AML-193 (cell line): ENCODE measurements around the gene SNAI3.

Experiments used
- DNase-seq, 2 experiments: peaks; one replicate each; lab custom pipeline; 2025; lab: John Stamatoyannopoulos, UW

Gene SNAI3

GRCh38 chr16:88665570-88665969 lies 20.7 kb downstream of the SNAI3 start:
- no peak for DNase-seq

GRCh38 chr16:88665148-88665547 lies 21.2 kb downstream of the SNAI3 start:
- no peak for DNase-seq

- peak; percentile 93 to 94 for DNase-seq
Observed at GRCh38 chr16:88662843-88663606, 23.3 kb downstream of the SNAI3 start, which contains the start of gene MVD. Gene MVD, minus strand, starts transcription at chr16:88663091. Its CDS starts 11 bp downstream, at chr16:88663080.

- DNase-seq, result no peak
Observed at GRCh38 chr16:88662222-88662842, 24.0 kb downstream of the SNAI3 start.

GRCh38 chr16:88661468-88661867 lies 24.8 kb downstream of the SNAI3 start:
- no peak for DNase-seq

- no peak for DNase-seq
Observed at GRCh38 chr16:88659160-88659559, 27.1 kb downstream of the SNAI3 start.

- no peak for DNase-seq
Observed at GRCh38 chr16:88658714-88659113, 27.6 kb downstream of the SNAI3 start.

- no peak for DNase-seq
Observed at GRCh38 chr16:88657371-88657770, 28.9 kb downstream of the SNAI3 start.

GRCh38 chr16:88656291-88656980 lies 29.9 kb downstream of the SNAI3 start:
- no peak for DNase-seq

- no peak for DNase-seq
Observed at GRCh38 chr16:88655733-88656281, 30.5 kb downstream of the SNAI3 start.

- DNase-seq, result no peak
Observed at GRCh38 chr16:88655053-88655732, 31.1 kb downstream of the SNAI3 start.

- DNase-seq, result no peak
Observed at GRCh38 chr16:88654363-88655052, 31.8 kb downstream of the SNAI3 start.

GRCh38 chr16:88653596-88654362 lies 32.5 kb downstream of the SNAI3 start:
- DNase-seq, result no peak

GRCh38 chr16:88653101-88653500 lies 33.2 kb downstream of the SNAI3 start:
- no peak for DNase-seq

- no peak for DNase-seq
Observed at GRCh38 chr16:88652762-88653063, 33.6 kb downstream of the SNAI3 start.

- no peak for DNase-seq
Observed at GRCh38 chr16:88651989-88652761, 34.1 kb downstream of the SNAI3 start.

- DNase-seq, result no peak
Observed at GRCh38 chr16:88651276-88651988, 34.9 kb downstream of the SNAI3 start.

GRCh38 chr16:88650749-88651275 lies 35.5 kb downstream of the SNAI3 start, which contains the start of gene CYBA:
Gene CYBA, minus strand, starts transcription at chr16:88651053. Its CDS starts 40 bp downstream, at chr16:88651013.
- peak; percentile 55 to 62 for DNase-seq
